Kidney (tissue), 14 donors: ENCODE measurements around the gene CACNA1A. TPM values are rescaled to one million over a fixed set of nuclear protein-coding genes. Genes with fewer than 3 reads are reported as not detected.
A peak's percentile ranks its signal among the peaks of the same experiment; 100 is the strongest.

Experiments
- DNase-seq, 5 donors: peaks; one replicate each; pipeline ENCODE4 v3.0.0-alpha.2; 2013 to 2020
- FAIRE-seq: peaks from 2 replicates; lab custom pipeline; 2012; peaks lifted over from hg19 to GRCh38; lab: Jason Lieb, UNC
- H3K27ac ChIP-seq, 2 donors: one replicate each; pipeline ENCODE4 v1.7.0; 2013; ENCODE audit warnings: low read depth in 2 of 2, low read length in 2 of 2, inconsistent platforms in 1 of 2
- H3K27me3 ChIP-seq: one replicate; pipeline ENCODE4 v1.7.1; 2013; ENCODE audit warnings: low read length, inconsistent platforms; ENCODE audit not compliant: control insufficient read depth, insufficient read depth
- H3K36me3 ChIP-seq, 3 donors: one replicate each; pipeline versions ENCODE4 v1.7.0 to v1.7.1; 2013; ENCODE audit warnings: low read length in 3 of 3, control low read depth in 1 of 3, inconsistent platforms in 1 of 3; ENCODE audit not compliant: insufficient read depth in 3 of 3, control insufficient read depth in 2 of 3
- H3K4me1 ChIP-seq, 3 donors: one replicate each; pipeline versions ENCODE4 v1.7.0 to v1.7.1; 2013; ENCODE audit warnings: low read length in 3 of 3, inconsistent platforms in 1 of 3, low read depth in 1 of 3; ENCODE audit not compliant: control insufficient read depth in 2 of 3, insufficient read depth in 2 of 3
- H3K4me3 ChIP-seq, 3 donors: one replicate each; pipeline versions ENCODE4 v1.7.0 to v1.8.1; 2013; ENCODE audit warnings: low read length in 3 of 3, control low read depth in 1 of 3, inconsistent platforms in 1 of 3
- H3K9ac ChIP-seq, 3 donors: one replicate each; pipeline versions ENCODE4 v1.7.0 to v1.7.1; 2013; ENCODE audit warnings: low read length in 3 of 3, control low read depth in 1 of 3, inconsistent platforms in 1 of 3
- H3K9me3 ChIP-seq, 3 donors: one replicate each; pipeline versions ENCODE4 v1.7.0 to v1.7.1; 2013; ENCODE audit warnings: low read length in 3 of 3, control low read depth in 1 of 3, inconsistent platforms in 1 of 3; ENCODE audit not compliant: control insufficient read depth in 2 of 3, insufficient read depth in 1 of 3
- intact Hi-C: fragments of 100-400 bp; cut with DNase I; formaldehyde crosslinking; loops from one replicate; pipeline ENCODE4 v1.11.1; 2022
- polyA plus RNA-seq: library from polyadenylated mRNA; stranded (reverse); fragments of 350-450 nt; fragmentation: Illumina TruSeq; extraction: RNeasy Lipid Tissue Mini Kit (QIAGEN cat#74804); gene quantifications from one replicate; pipeline ENCODE4 v1.2.3, GENCODE V29; 2014; ENCODE audit warnings: low read depth, low replicate concordance; ENCODE audit not compliant: insufficient read depth
- total RNA-seq: library from RNA; stranded (reverse); fragmentation: NEBNext Ultra II Directional; extraction: Animal tissue kit (Norgen Biotek cat#: 25700); gene quantifications from one replicate; pipeline ENCODE4 v1.2.1, GENCODE V29; 2021
- TF ChIP-seq, protein P1 (sequence below): IDR thresholded peaks from 3 replicates; pipeline ENCODE4 v1.5.1; 2012; ENCODE audit warnings: mild to moderate bottlenecking, moderate library complexity, borderline replicate concordance; ENCODE audit not compliant: insufficient read depth; ENCODE audit errors: extremely low read depth
- donor health status: control.
- donor health status: control.
- donor health status: control.
- donor health status: control.
- donor health status: control.
- donor health status: DM: yes; HTN: yes; CAD: no.
- donor health status: Normal renal cell carcinoma (clear cell type).

The CACNA1A gene
- total and polyA plus RNA-seq, 2 donors from 2014 or later: 0.30 to 1.7 TPM

DNA sequence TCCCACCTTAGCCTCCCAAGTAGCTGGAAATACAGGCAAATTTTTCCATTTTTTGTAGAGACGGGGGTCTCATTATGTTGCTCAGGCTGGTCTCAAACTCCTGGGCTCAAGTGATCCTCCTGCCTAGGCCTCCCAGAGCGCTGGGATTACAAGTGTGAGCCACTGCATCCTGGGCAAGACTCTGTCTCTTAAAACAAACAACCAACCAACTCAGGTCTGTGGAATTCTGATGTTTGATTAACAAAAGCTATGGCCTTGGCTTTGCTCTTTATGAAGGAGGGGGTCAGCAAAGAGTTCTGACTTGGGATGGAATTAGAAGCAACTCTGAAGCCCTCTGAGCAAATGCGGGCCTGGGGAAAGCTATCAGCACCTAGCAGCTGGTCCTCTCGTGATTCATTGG lies 238.4 kb downstream of the CACNA1A start:
- no peak for FAIRE-seq
- Histone ChIP-seq H3K9ac (no peak overlapping the region), H3K27me3 (no peaks in the 10 kb centered on the region), H3K36me3 (no peaks in the 10 kb centered on the region), H3K4me3 (no peak overlapping the region), H3K27ac (no peak overlapping the region), H3K9me3 (no peaks in the 10 kb centered on the region), H3K4me1 (no peaks in the 10 kb centered on the region)
- intact Hi-C loops: no loop called here
- TF ChIP-seq, protein P1, sequence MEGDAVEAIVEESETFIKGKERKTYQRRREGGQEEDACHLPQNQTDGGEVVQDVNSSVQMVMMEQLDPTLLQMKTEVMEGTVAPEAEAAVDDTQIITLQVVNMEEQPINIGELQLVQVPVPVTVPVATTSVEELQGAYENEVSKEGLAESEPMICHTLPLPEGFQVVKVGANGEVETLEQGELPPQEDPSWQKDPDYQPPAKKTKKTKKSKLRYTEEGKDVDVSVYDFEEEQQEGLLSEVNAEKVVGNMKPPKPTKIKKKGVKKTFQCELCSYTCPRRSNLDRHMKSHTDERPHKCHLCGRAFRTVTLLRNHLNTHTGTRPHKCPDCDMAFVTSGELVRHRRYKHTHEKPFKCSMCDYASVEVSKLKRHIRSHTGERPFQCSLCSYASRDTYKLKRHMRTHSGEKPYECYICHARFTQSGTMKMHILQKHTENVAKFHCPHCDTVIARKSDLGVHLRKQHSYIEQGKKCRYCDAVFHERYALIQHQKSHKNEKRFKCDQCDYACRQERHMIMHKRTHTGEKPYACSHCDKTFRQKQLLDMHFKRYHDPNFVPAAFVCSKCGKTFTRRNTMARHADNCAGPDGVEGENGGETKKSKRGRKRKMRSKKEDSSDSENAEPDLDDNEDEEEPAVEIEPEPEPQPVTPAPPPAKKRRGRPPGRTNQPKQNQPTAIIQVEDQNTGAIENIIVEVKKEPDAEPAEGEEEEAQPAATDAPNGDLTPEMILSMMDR: no peak
- DNase-seq: peak in 1 of 5 donors; percentile 5

DNA sequence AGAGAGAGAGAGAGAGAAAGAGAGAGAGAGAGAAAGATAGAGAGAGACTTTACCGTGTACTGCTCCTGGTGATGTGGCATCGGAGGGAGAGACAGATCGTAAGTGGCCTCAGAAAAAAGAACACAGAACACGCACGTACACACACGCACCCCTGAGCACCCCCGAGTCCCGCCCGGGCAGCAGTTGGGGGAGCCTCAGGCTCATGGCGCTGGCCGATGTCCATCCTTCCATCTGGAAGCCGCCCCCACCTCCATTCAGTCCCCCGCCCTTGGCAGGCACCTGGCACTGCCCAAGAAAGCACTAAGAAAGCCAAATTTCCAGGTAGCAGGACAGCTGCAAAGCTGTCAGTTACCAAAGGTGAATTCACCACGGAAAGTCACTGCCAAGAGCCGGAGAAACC lies 239.1 kb downstream of the CACNA1A start:
- no peak overlapping the region for H3K9ac ChIP-seq
- TF ChIP-seq, protein P1: no peak
- no peak overlapping the region for H3K4me3 ChIP-seq
- H3K27ac ChIP-seq: no peak overlapping the region
- no peaks in the 10 kb centered on the region for H3K4me1 ChIP-seq
- no peaks in the 10 kb centered on the region for H3K36me3 ChIP-seq
- DNase-seq (no peak), FAIRE-seq (no peak)
- no peaks in the 10 kb centered on the region for H3K27me3 ChIP-seq
- intact Hi-C loops: no loop called here
- H3K9me3 ChIP-seq: no peaks in the 10 kb centered on the region

DNA sequence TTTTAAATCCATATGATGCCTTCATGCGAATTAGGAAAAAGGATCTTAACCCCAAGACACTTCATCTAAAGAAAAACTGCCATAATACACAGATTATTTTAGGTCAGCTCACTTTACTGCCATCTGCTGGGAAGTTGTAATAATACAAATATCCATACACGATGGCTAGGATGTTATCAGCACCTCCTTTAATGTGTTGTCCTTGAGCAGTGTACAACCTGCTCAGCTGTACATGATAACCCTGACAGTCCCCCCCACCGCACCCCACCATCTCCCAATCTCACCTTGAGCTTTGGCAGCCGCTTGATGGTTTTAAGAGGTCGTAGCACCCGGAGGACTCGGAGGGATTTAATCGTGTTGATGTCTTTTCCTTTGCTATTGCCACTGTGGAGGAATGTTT lies 243.8 kb downstream of the CACNA1A start:
- H3K4me3 ChIP-seq: no peak overlapping the region
- intact Hi-C loops: loop anchor here (5.0 kb wide), 1 partner anchor 65 kb away; no protein-coding TSS in a partner anchor
- DNase-seq (peak in 2 of 5 donors; percentile 67 to 80), FAIRE-seq (no peak)
- no peaks in the 10 kb centered on the region for H3K36me3 ChIP-seq
- H3K4me1 ChIP-seq: no peaks in the 10 kb centered on the region
- TF ChIP-seq, protein P1: peak; percentile 56
- no peak overlapping the region for H3K27ac ChIP-seq
- H3K27me3 ChIP-seq: no peaks in the 10 kb centered on the region
- no peak overlapping the region for H3K9ac ChIP-seq
- H3K9me3 ChIP-seq: no peaks in the 10 kb centered on the region
